ENCODE measurements around the gene FAM131A.

DNA sequence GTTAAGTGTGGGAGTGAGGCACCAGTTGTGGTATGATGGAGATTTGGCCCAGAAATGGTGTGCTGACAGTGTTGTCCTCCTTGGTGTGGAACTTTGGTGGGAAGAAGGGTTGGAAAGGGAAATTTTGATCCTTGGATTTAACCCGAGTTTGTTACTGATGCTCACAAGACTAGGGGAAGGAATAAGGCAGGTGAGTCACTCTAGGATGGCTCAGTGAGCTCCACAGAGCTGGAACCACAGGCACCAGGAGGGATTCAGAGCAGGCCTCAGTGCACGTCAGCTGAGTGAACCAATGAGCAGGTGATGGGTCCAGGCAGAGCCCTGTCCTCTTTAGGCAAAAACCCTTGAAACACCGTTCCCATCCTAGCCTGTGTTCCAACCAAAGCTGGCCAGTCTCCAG, 53.9 kb downstream of the FAM131A start:
- TF ChIP-seq EZH2 (IDR thresholded peaks at IDR 0.05; ENCODE audit: borderline replicate concordance, low read depth, low read length) (no peak), ZNF121 (CRISPR knock-in tag; conservative IDR thresholded peaks at IDR 0.05) (no peak), E2F6 (IDR thresholded peaks at IDR 0.05; ENCODE audit: borderline replicate concordance in 1 of 2, extremely low read depth in 1 of 2, insufficient read depth in 1 of 2, insufficient read length in 1 of 2, low read depth in 1 of 2, low read length in 1 of 2, poor library complexity in 1 of 2, severe bottlenecking in 1 of 2) (no peak), HIVEP1 (CRISPR knock-in tag; IDR thresholded peaks at IDR 0.05) (no peak), C11orf30 (IDR thresholded peaks at IDR 0.05; ENCODE audit: low read depth) (no peak), PTBP1 (IDR thresholded peaks at IDR 0.05; ENCODE audit: low read depth, low read length) (no peak), POLR2A (conservative IDR thresholded peaks at IDR 0.05) (no peak), EP300 (IDR thresholded peaks at IDR 0.05; ENCODE audit: low read length) (no peak), MTA1 (IDR thresholded peaks at IDR 0.05; ENCODE audit: borderline replicate concordance) (no peak), CBX1 (IDR thresholded peaks at IDR 0.05; ENCODE audit: low read depth) (no peak), POLR2H (tag; IDR thresholded peaks at IDR 0.05; ENCODE audit: low read depth) (no peak)
- TF ChIP-seq, protein P1, sequence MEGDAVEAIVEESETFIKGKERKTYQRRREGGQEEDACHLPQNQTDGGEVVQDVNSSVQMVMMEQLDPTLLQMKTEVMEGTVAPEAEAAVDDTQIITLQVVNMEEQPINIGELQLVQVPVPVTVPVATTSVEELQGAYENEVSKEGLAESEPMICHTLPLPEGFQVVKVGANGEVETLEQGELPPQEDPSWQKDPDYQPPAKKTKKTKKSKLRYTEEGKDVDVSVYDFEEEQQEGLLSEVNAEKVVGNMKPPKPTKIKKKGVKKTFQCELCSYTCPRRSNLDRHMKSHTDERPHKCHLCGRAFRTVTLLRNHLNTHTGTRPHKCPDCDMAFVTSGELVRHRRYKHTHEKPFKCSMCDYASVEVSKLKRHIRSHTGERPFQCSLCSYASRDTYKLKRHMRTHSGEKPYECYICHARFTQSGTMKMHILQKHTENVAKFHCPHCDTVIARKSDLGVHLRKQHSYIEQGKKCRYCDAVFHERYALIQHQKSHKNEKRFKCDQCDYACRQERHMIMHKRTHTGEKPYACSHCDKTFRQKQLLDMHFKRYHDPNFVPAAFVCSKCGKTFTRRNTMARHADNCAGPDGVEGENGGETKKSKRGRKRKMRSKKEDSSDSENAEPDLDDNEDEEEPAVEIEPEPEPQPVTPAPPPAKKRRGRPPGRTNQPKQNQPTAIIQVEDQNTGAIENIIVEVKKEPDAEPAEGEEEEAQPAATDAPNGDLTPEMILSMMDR (IDR thresholded peaks at IDR 0.05 in 2 of 3, conservative IDR thresholded peaks at IDR 0.05 in 1 of 3; ENCODE audit: insufficient read depth in 2 of 3, low read depth in 1 of 3, low read length in 3 of 3) = no peak
